ENCODE results near the gene MGAT5.

Gene MGAT5

GRCh38 chr2:134454426-134454825 is 200.6 kb downstream of the MGAT5 start:
- no peaks in the 10 kb centered on the region for H3K27me3 ChIP-seq (replicated peaks)
- in situ Hi-C loops (cut with HindIII; ENCODE audit: low pct_ligation_motif_present, low sequenced_read_pairs), result no loop called here
- H3K27ac ChIP-seq, result no peak overlapping the region
- H3K4me3 ChIP-seq (ENCODE audit: low read depth, low read length), result no peak overlapping the region
- no peak for DNase-seq
- no peaks in the 10 kb centered on the region for H3K36me3 ChIP-seq (replicated peaks)
- TF ChIP-seq CTCF (IDR thresholded peaks at IDR 0.05; ENCODE audit: low read depth, low read length, missing control alignments), result no peak

GRCh38 chr2:134454931-134455330 is 201.1 kb downstream of the MGAT5 start:
- in situ Hi-C loops (cut with HindIII; ENCODE audit: low pct_ligation_motif_present, low sequenced_read_pairs), result no loop called here
- no peak overlapping the region for H3K27ac ChIP-seq
- no peak overlapping the region for H3K4me3 ChIP-seq (ENCODE audit: low read depth, low read length)
- no peaks in the 10 kb centered on the region for H3K36me3 ChIP-seq (replicated peaks)
- no peak for TF ChIP-seq CTCF (IDR thresholded peaks at IDR 0.05; ENCODE audit: low read depth, low read length, missing control alignments)
- no peak for DNase-seq
- H3K27me3 ChIP-seq (replicated peaks), result no peaks in the 10 kb centered on the region

- no peak for TF ChIP-seq CTCF (IDR thresholded peaks at IDR 0.05; ENCODE audit: low read depth, low read length, missing control alignments)
- Histone ChIP-seq H3K36me3 (replicated peaks) (no peaks in the 10 kb centered on the region), H3K27ac (no peak overlapping the region), H3K27me3 (replicated peaks) (no peaks in the 10 kb centered on the region), H3K4me3 (ENCODE audit: low read depth, low read length) (no peak overlapping the region)
- in situ Hi-C loops (cut with HindIII; ENCODE audit: low pct_ligation_motif_present, low sequenced_read_pairs), result no loop called here
- no peak for DNase-seq
These were observed 201.6 kb downstream of the MGAT5 start for GRCh38 chr2:134455426-134455825.

GRCh38 chr2:134457353-134457752 is 203.5 kb downstream of the MGAT5 start:
- Histone ChIP-seq H3K27ac (no peak overlapping the region), H3K36me3 (replicated peaks) (no peaks in the 10 kb centered on the region), H3K4me3 (ENCODE audit: low read depth, low read length) (no peak overlapping the region), H3K27me3 (replicated peaks) (no peaks in the 10 kb centered on the region)
- in situ Hi-C loops (cut with HindIII; ENCODE audit: low pct_ligation_motif_present, low sequenced_read_pairs), result no loop called here
- TF ChIP-seq CTCF (IDR thresholded peaks at IDR 0.05; ENCODE audit: low read depth, low read length, missing control alignments), result no peak
- DNase-seq, result no peak

- H3K27me3 ChIP-seq (replicated peaks), result no peaks in the 10 kb centered on the region
- no peaks in the 10 kb centered on the region for H3K36me3 ChIP-seq (replicated peaks)
- no peak overlapping the region for H3K4me3 ChIP-seq (ENCODE audit: low read depth, low read length)
- in situ Hi-C loops (cut with HindIII; ENCODE audit: low pct_ligation_motif_present, low sequenced_read_pairs), result no loop called here
- no peak for TF ChIP-seq CTCF (IDR thresholded peaks at IDR 0.05; ENCODE audit: low read depth, low read length, missing control alignments)
- H3K27ac ChIP-seq, result no peak overlapping the region
- DNase-seq, result no peak
These were observed 204.0 kb downstream of the MGAT5 start for GRCh38 chr2:134457765-134458472.

GRCh38 chr2:134458473-134458853 is 204.6 kb downstream of the MGAT5 start:
- no peak overlapping the region for H3K4me3 ChIP-seq (ENCODE audit: low read depth, low read length)
- no peaks in the 10 kb centered on the region for H3K27me3 ChIP-seq (replicated peaks)
- no peak overlapping the region for H3K27ac ChIP-seq
- in situ Hi-C loops (cut with HindIII; ENCODE audit: low pct_ligation_motif_present, low sequenced_read_pairs), result no loop called here
- no peak for DNase-seq
- no peak for TF ChIP-seq CTCF (IDR thresholded peaks at IDR 0.05; ENCODE audit: low read depth, low read length, missing control alignments)
- no peaks in the 10 kb centered on the region for H3K36me3 ChIP-seq (replicated peaks)

All from brain microvascular endothelial cell (primary cell).